Thyroid gland (tissue), 4 donors: ENCODE results near the gene TWSG1. TPM values are rescaled to one million over a fixed set of nuclear protein-coding genes. Genes with fewer than 3 reads are reported as not detected.

ENCODE experiments used
- DNase-seq, 2 donors: peaks; one replicate each; pipeline ENCODE4 v3.0.0-alpha.2; 2019
- H3K27ac ChIP-seq, 3 donors: fragments of 200-600 bp; sonication (generic); 1 replicate in 2 of 3; 2 replicates in 1 of 3; pipeline ENCODE4 v1.5.1; 2016 to 2019; ENCODE audit warnings: mild to moderate bottlenecking in 1 of 3, moderate library complexity in 1 of 3
- H3K27me3 ChIP-seq: fragments of 200-600 bp; sonication (generic); one replicate; pipeline ENCODE4 v1.5.1; 2019
- H3K36me3 ChIP-seq, 2 donors: fragments of 200-600 bp; sonication (generic); one replicate each; pipeline ENCODE4 v1.5.1; 2016 to 2019
- H3K4me1 ChIP-seq, 2 donors: fragments of 200-600 bp; sonication (generic); one replicate each; pipeline ENCODE4 v1.5.1; 2017 to 2019
- H3K4me3 ChIP-seq, 3 donors: fragments of 200-600 bp; sonication (generic); replicated peaks in 1 of 3; 1 replicate in 2 of 3; 2 replicates in 1 of 3; pipeline ENCODE4 v1.5.1; 2016; ENCODE audit warnings: mild to moderate bottlenecking in 1 of 3
- H3K9me3 ChIP-seq: fragments of 200-600 bp; sonication (generic); one replicate; pipeline ENCODE4 v1.5.1; 2017
- POLR2A ChIP-seq, 2 donors: fragments of 450-650 bp; IDR thresholded peaks; one replicate each; pipeline ENCODE4 v1.6.1; 2017; ENCODE audit warnings: antibody characterized with exemption in 2 of 2, mild to moderate bottlenecking in 2 of 2, moderate library complexity in 1 of 2
- WGBS, 2 donors: methylation state at CpG; one replicate each; pipeline ENCODE4 v1.1.5; 2017; 5-methylcytosine and 5-hydroxymethylcytosine counted together
- intact Hi-C: fragments of 100-400 bp; cut with DNase I; formaldehyde crosslinking; loops from one replicate; pipeline ENCODE4 v1.15.1; 2023
- total RNA-seq, 4 donors: library from RNA; depleted of rRNA; stranded (reverse); fragments of >200 nt; gene quantifications; one replicate each; pipeline ENCODE4 v1.2.3, GENCODE V29; 2016
- TF ChIP-seq, protein P1 (sequence below), 6 experiments: fragments of 200-600 bp in 3 of 6; fragments of 450-650 bp in 3 of 6; sonication (generic) in 3 of 6; IDR thresholded peaks; one replicate each; pipeline ENCODE4 v1.5.1; 2016 to 2019; ENCODE audit warnings: antibody characterized with exemption in 6 of 6, mild to moderate bottlenecking in 2 of 6, inconsistent platforms in 1 of 6, moderate library complexity in 1 of 6

TWSG1 gene
- total RNA-seq: 10 to 100 TPM; 53.0 to 62.9 (median 59.7) TPM

DNA sequence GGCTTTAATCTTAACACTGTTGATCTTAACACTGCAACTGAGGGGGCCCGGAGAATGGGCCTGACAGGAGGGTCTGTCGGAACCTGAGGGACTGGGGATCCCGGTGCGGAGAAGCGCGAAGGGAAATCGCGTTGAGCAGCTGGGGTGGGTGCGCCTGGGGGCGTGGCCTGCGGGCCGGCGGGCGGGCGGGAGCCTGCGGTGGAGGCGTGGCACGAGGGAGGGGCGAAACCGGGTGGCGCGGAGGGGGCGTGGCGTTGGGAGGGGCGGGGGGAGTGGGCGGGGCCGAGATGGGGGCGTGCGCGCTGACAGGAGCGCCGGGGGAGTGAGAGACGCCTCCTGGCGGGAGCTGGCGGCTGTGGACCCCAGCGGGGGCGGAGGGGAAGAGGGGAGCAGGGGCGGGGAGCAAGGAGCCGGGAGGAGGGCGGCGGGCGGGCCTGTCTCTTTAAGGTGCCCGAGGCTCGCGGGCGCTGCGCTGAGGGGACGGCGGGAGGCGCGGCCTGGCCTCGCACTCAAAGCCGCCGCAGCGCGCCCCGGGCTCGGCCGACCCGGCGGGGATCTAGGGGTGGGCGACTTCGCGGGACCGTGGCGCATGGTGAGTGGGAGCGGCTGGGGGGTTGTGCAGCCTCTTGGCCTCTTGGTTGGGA is at the start of gene TWSG1:
TWSG1 (plus strand) TSS at position 445 of the 644 bp plus-strand sequence. CDS start 2,457 bp downstream, outside the sequence.
- peak within 1 kb of the TSS; percentile 70 to 82 (median 80) for H3K27ac ChIP-seq
- intact Hi-C loops: loop anchor here (10.0 kb wide), 2 partner anchors 200 to 260 kb away; partner anchors contain the start of gene ANKRD12
- WGBS, 2 donors: 0% methylated on average over 3 of the region's 67 CpGs; no CpG with 5 or more reads in 1 of the 2 donors
- peaks cover 7 to 15% of the 10 kb centered on the region in 2 donors for H3K4me1 ChIP-seq
- no peaks in the 10 kb centered on the region for H3K36me3 ChIP-seq
- no peaks in the 10 kb centered on the region for H3K9me3 ChIP-seq
- TF ChIP-seq POLR2A (IDR thresholded peaks at IDR 0.05): peak; percentile 43 to 80
- TF ChIP-seq, protein P1, sequence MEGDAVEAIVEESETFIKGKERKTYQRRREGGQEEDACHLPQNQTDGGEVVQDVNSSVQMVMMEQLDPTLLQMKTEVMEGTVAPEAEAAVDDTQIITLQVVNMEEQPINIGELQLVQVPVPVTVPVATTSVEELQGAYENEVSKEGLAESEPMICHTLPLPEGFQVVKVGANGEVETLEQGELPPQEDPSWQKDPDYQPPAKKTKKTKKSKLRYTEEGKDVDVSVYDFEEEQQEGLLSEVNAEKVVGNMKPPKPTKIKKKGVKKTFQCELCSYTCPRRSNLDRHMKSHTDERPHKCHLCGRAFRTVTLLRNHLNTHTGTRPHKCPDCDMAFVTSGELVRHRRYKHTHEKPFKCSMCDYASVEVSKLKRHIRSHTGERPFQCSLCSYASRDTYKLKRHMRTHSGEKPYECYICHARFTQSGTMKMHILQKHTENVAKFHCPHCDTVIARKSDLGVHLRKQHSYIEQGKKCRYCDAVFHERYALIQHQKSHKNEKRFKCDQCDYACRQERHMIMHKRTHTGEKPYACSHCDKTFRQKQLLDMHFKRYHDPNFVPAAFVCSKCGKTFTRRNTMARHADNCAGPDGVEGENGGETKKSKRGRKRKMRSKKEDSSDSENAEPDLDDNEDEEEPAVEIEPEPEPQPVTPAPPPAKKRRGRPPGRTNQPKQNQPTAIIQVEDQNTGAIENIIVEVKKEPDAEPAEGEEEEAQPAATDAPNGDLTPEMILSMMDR (IDR thresholded peaks at IDR 0.05): peak in 2 of 6 experiments; percentile 19 to 63
- peak within 1 kb of the TSS; percentile 59 to 80 (median 66) for H3K4me3 ChIP-seq
- DNase-seq: peak; percentile 96
- H3K27me3 ChIP-seq: no peaks in the 10 kb centered on the region

DNA sequence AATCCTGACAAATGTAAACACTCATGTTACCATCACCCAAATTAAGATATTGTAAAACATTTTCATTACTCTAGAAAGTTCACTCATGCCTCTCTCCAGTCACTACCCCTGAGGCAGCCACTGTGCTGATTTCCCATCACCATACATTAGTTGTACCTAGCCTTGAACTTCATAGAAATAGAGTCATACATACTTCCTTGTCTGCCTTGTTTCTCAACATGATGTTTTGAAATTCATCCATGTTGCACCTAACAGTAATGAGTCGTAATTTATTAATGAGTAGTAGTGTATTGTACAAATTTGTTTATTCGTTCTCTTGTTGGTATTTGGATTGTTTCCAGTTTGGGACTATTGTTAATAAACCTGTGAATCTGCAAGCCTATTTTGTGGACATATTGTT is 49.0 kb upstream of the TWSG1 start:
- Histone ChIP-seq H3K4me3 (no peak overlapping the region), H3K9me3 (no peaks in the 10 kb centered on the region), H3K27ac (no peak overlapping the region), H3K4me1 (no peaks in the 10 kb centered on the region), H3K27me3 (no peaks in the 10 kb centered on the region), H3K36me3 (peaks cover 5 to 6% of the 10 kb centered on the region in 2 donors)
- intact Hi-C loops: no loop called here
- TF ChIP-seq, protein P1 (IDR thresholded peaks at IDR 0.05): no peak
- TF ChIP-seq POLR2A (IDR thresholded peaks at IDR 0.05): no peak
- DNase-seq: no peak
- WGBS, 2 donors: 91 to 94% methylated on average over 2 of the region's 2 CpGs

DNA sequence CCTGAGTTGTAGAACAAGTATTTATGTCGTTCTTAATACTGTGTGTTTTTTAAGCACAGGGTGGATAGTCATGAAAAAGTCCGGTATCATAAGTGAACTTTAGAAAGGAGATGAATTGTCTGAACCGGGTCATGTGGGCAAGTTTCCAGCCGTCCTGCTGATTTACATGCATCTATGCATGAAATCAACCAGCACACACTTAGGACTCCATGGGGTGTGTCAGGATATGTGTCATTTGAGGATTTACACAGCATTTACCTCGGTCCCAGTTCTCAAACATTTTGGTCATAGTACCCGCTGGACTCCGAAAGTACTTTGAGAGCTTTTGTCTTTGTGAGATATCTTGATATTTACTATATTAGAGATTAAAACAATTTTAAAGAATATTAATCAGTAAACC is 47.5 kb upstream of the TWSG1 start:
- intact Hi-C loops: no loop called here
- WGBS, 2 donors: 80 to 83% methylated on average over 7 of the region's 7 CpGs
- H3K4me3 ChIP-seq: no peak overlapping the region

DNA sequence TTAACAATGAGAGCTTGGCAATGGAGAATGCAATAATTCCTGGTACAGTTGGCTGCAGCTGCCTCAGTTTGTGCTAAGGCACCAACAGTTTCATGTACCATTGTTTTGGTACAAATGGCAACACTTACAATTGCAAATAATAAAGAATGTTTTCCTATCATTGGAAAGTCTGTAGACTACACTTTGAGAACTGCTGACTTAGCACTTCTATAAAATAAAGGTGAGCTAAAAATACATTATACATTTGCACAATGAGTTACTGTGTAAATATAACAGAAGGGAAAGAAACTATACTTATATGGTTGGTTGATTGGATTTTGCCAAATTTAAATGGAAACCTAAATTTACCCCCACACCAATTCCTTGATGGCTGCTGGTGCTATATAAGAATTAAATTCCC is 44.9 kb upstream of the TWSG1 start:
- Histone ChIP-seq H3K4me3 (no peak overlapping the region), H3K4me1 (no peaks in the 10 kb centered on the region), H3K36me3 (no peaks in the 10 kb centered on the region), H3K9me3 (no peaks in the 10 kb centered on the region), H3K27me3 (no peaks in the 10 kb centered on the region), H3K27ac (no peak overlapping the region)
- DNase-seq: no peak
- intact Hi-C loops: no loop called here
- TF ChIP-seq, protein P1 (IDR thresholded peaks at IDR 0.05): no peak
- TF ChIP-seq POLR2A (IDR thresholded peaks at IDR 0.05): no peak

More for the DNA sequence above, 47.5 kb upstream of the TWSG1 start:
- no peaks in the 10 kb centered on the region for H3K36me3 ChIP-seq
- H3K27me3 ChIP-seq: no peaks in the 10 kb centered on the region
- H3K4me1 ChIP-seq: no peaks in the 10 kb centered on the region
- TF ChIP-seq POLR2A (IDR thresholded peaks at IDR 0.05): no peak
- TF ChIP-seq, protein P1 (IDR thresholded peaks at IDR 0.05): no peak
- H3K27ac ChIP-seq: no peak overlapping the region
- DNase-seq: no peak
- no peaks in the 10 kb centered on the region for H3K9me3 ChIP-seq

DNA sequence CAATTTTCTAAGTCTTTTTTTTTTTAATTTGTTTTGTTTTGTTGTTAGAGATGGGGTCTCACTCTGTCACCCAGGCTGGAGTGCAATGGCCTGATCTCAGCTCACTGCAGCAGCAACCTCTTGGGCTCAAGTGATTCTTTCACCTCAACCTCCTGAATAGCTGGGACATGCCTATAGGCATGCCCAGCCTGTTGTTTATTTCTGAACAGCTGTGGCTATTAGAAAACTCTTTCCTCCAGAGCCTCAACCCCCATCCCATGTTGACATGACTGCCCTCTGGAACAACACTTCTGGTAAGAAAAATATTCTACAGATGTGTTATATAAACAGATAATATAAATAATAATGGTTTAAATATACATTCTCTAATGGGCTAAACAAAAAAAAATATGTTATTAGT is 44.4 kb upstream of the TWSG1 start:
- Histone ChIP-seq H3K27me3 (no peaks in the 10 kb centered on the region), H3K36me3 (no peaks in the 10 kb centered on the region), H3K27ac (no peak overlapping the region), H3K4me1 (no peaks in the 10 kb centered on the region), H3K9me3 (no peaks in the 10 kb centered on the region), H3K4me3 (no peak overlapping the region)
- TF ChIP-seq, protein P1 (IDR thresholded peaks at IDR 0.05): no peak
- no peak for TF ChIP-seq POLR2A (IDR thresholded peaks at IDR 0.05)
- DNase-seq: no peak
- intact Hi-C loops: no loop called here
